Liver (tissue), 9 donors: Measurements from ENCODE around the gene RASGRF1. TPM values are rescaled to one million over a fixed set of nuclear protein-coding genes. Genes with fewer than 3 reads are reported as not detected.

Source experiments
- DNase-seq: peaks from one replicate; pipeline ENCODE4 v3.0.0-alpha.2; 2017; ENCODE audit warnings: low spot score
- H3K27ac ChIP-seq, 2 donors: one replicate each; pipeline ENCODE4 v1.7.0; 2013; ENCODE audit warnings: inconsistent platforms in 2 of 2, low read length in 2 of 2, control low read depth in 1 of 2, low read depth in 1 of 2, mild to moderate bottlenecking in 1 of 2
- H3K27me3 ChIP-seq, 4 donors: one replicate each; pipeline versions ENCODE4 v1.6.1 to v1.7.0; 2013; ENCODE audit warnings: low read length in 3 of 4, inconsistent platforms in 1 of 4, mild to moderate bottlenecking in 1 of 4, moderate library complexity in 1 of 4; ENCODE audit not compliant: control insufficient read depth in 4 of 4, insufficient read depth in 4 of 4
- H3K36me3 ChIP-seq, 4 donors: one replicate each; pipeline versions ENCODE4 v1.6.1 to v1.7.0; 2013; ENCODE audit warnings: low read length in 3 of 4, mild to moderate bottlenecking in 3 of 4, low read depth in 1 of 4, moderate library complexity in 1 of 4; ENCODE audit not compliant: control insufficient read depth in 4 of 4, insufficient read depth in 3 of 4
- H3K4me1 ChIP-seq, 4 donors: one replicate each; pipeline versions ENCODE4 v1.6.1 to v1.7.0; 2013; ENCODE audit warnings: low read length in 3 of 4, mild to moderate bottlenecking in 3 of 4, moderate library complexity in 1 of 4; ENCODE audit not compliant: control insufficient read depth in 4 of 4, insufficient read depth in 4 of 4
- H3K4me3 ChIP-seq, 3 donors: one replicate each; pipeline versions ENCODE4 v1.6.1 to v1.7.0; 2013; ENCODE audit warnings: low read length in 3 of 3, control low read depth in 1 of 3, low read depth in 1 of 3, mild to moderate bottlenecking in 1 of 3
- H3K9ac ChIP-seq, 2 donors: one replicate each; pipeline ENCODE4 v1.7.0; 2013; ENCODE audit warnings: low read length in 2 of 2, mild to moderate bottlenecking in 2 of 2, moderate library complexity in 2 of 2, control low read depth in 1 of 2, low read depth in 1 of 2
- H3K9me3 ChIP-seq, 4 donors: one replicate each; pipeline versions ENCODE4 v1.6.1 to v1.7.0; 2013; ENCODE audit warnings: low read length in 3 of 4; ENCODE audit not compliant: control insufficient read depth in 4 of 4
- ATF3 ChIP-seq: IDR thresholded peaks from 2 replicates; pipeline ENCODE4 v1.6.1; 2016; ENCODE audit warnings: antibody characterized with exemption
- CTCF ChIP-seq: fragments of 150-350 bp; IDR thresholded peaks from 2 replicates; pipeline ENCODE4 v1.5.1; 2017; ENCODE audit warnings: improper control_type of control experiment, low read depth, low read length; ENCODE audit not compliant: missing input control
- EGR1 ChIP-seq, 2 donors: IDR thresholded peaks; 2 replicates each; pipeline ENCODE4 v1.6.1; 2016 to 2018; ENCODE audit warnings: antibody characterized with exemption in 2 of 2, low read depth in 2 of 2
- FOXA1 ChIP-seq: IDR thresholded peaks from 2 replicates; pipeline ENCODE4 v1.6.1; 2016; ENCODE audit warnings: antibody characterized with exemption
- FOXA2 ChIP-seq: IDR thresholded peaks from 2 replicates; pipeline ENCODE4 v1.6.1; 2016; ENCODE audit warnings: antibody characterized with exemption
- GABPA ChIP-seq, 2 donors: IDR thresholded peaks in 1 of 2; conservative IDR thresholded peaks in 1 of 2; 2 replicates each; pipeline ENCODE4 v1.6.1; 2016; ENCODE audit warnings: antibody characterized with exemption in 2 of 2, mild to moderate bottlenecking in 1 of 2, moderate library complexity in 1 of 2
- HNF4A ChIP-seq, 2 donors: conservative IDR thresholded peaks; 2 replicates each; pipeline ENCODE4 v1.6.1; 2016; ENCODE audit warnings: antibody characterized with exemption in 2 of 2, mild to moderate bottlenecking in 2 of 2
- HNF4G ChIP-seq: IDR thresholded peaks from 2 replicates; pipeline ENCODE4 v1.6.1; 2016; ENCODE audit warnings: antibody characterized with exemption
- JUND ChIP-seq, 2 donors: IDR thresholded peaks; 2 replicates each; pipeline ENCODE4 v1.6.1; 2016; ENCODE audit warnings: antibody characterized with exemption in 2 of 2
- MAX ChIP-seq: IDR thresholded peaks from 2 replicates; pipeline ENCODE4 v1.6.1; 2016; ENCODE audit warnings: antibody characterized with exemption
- NR2F2 ChIP-seq: IDR thresholded peaks from 2 replicates; pipeline ENCODE4 v1.6.1; 2016; ENCODE audit warnings: antibody characterized with exemption
- RAD21 ChIP-seq, 2 donors: IDR thresholded peaks; 2 replicates each; pipeline ENCODE4 v1.6.1; 2016; ENCODE audit warnings: antibody characterized with exemption in 2 of 2, mild to moderate bottlenecking in 2 of 2
- REST ChIP-seq: IDR thresholded peaks from 2 replicates; pipeline ENCODE4 v1.6.1; 2016; ENCODE audit warnings: antibody characterized with exemption, mild to moderate bottlenecking
- RXRA ChIP-seq, 2 donors: IDR thresholded peaks; 2 replicates each; pipeline ENCODE4 v1.6.1; 2017 to 2018; ENCODE audit warnings: antibody characterized with exemption in 2 of 2, mild to moderate bottlenecking in 1 of 2
- SP1 ChIP-seq: IDR thresholded peaks from 2 replicates; pipeline ENCODE4 v1.6.1; 2018; ENCODE audit warnings: antibody characterized with exemption, mild to moderate bottlenecking
- TAF1 ChIP-seq: conservative IDR thresholded peaks from 2 replicates; pipeline ENCODE4 v1.6.1; 2016; ENCODE audit warnings: antibody characterized with exemption, mild to moderate bottlenecking
- YY1 ChIP-seq: IDR thresholded peaks from 2 replicates; pipeline ENCODE4 v1.6.1; 2016; ENCODE audit warnings: antibody characterized with exemption, mild to moderate bottlenecking
- ZBTB33 ChIP-seq: IDR thresholded peaks from 2 replicates; pipeline ENCODE4 v1.6.1; 2016; ENCODE audit warnings: antibody characterized with exemption
- WGBS: extraction: QIAGEN DNeasy Blood & Tissue Kit; methylation state at CpG from one replicate; pipeline ENCODE4 v1.1.7; 2013; 5-methylcytosine and 5-hydroxymethylcytosine counted together
- polyA plus RNA-seq, 2 donors: library from polyadenylated mRNA; stranded (reverse) in 1 of 2; unstranded in 1 of 2; fragments of 200-250 nt in 1 of 2; fragments of >200 nt in 1 of 2; fragmentation: Nextera tagmentation in 1 of 2; extraction: Ambion mirVana in 1 of 2; gene quantifications; one replicate each; pipeline versions ENCODE4 v1.2.1 to v1.2.3, GENCODE V29; 2013 to 2015
- total RNA-seq, 2 donors: library from RNA; depleted of rRNA; stranded (reverse); fragments of >200 nt; gene quantifications; one replicate each; pipeline ENCODE4 v1.2.3, GENCODE V29; 2014
- donor health status: healthy.
- donor health status: healthy.
- donor health status: healthy.
- donor health status: healthy.
- donor health status: healthy.

The RASGRF1 gene
- total and polyA plus RNA-seq, 4 donors: 0.28 TPM; not detected in 3

GRCh38 chr15:78982736-78983135 is 107.8 kb downstream of the RASGRF1 start:
- no peak overlapping the region for H3K27ac ChIP-seq
- TF ChIP-seq REST (no peak), ZBTB33 (no peak), RXRA (IDR thresholded peaks at IDR 0.05) (no peak), ATF3 (no peak), HNF4A (conservative IDR thresholded peaks at IDR 0.05) (no peak), GABPA (IDR thresholded peaks at IDR 0.05 in 1 of 2, conservative IDR thresholded peaks at IDR 0.05 in 1 of 2) (no peak), MAX (no peak), JUND (IDR thresholded peaks at IDR 0.05) (no peak), HNF4G (no peak), SP1 (no peak), FOXA1 (no peak), YY1 (no peak), FOXA2 (no peak), CTCF (no peak), TAF1 (no peak), EGR1 (IDR thresholded peaks at IDR 0.05; ENCODE audit: low read depth in 2 of 2) (no peak), RAD21 (IDR thresholded peaks at IDR 0.05) (no peak), NR2F2 (no peak)
- WGBS: 83% methylated on average over 10 of the region's 10 CpGs

More at GRCh38 chr15:78982736-78983135, 107.8 kb downstream of the RASGRF1 start:
- DNase-seq: no peak
- Histone ChIP-seq H3K9me3 (no peaks in the 10 kb centered on the region), H3K9ac (no peak overlapping the region), H3K4me1 (peaks cover 0 to 10% (median 2%) of the 10 kb centered on the region in 4 donors), H3K4me3 (no peak overlapping the region), H3K27me3 (no peaks in the 10 kb centered on the region), H3K36me3 (no peaks in the 10 kb centered on the region)
